D721Med (cell line): Measurements from ENCODE around the gene NT5DC3.

Experiments
- DNase-seq: peaks from one replicate; pipeline ENCODE4 v3.0.0; 2011; ENCODE audit warnings: low spot score; ENCODE audit not compliant: insufficient read length
- FAIRE-seq: peaks from 2 replicates; lab custom pipeline; 2011; peaks lifted over from hg19 to GRCh38; lab: Jason Lieb, UNC
- TF ChIP-seq, protein P1 (sequence below): IDR thresholded peaks from 2 replicates; pipeline ENCODE4 v1.5.1; 2012; ENCODE audit warnings: mild to moderate bottlenecking, control low read depth; ENCODE audit not compliant: insufficient read depth; ENCODE audit errors: missing control alignments

The NT5DC3 gene

DNA sequence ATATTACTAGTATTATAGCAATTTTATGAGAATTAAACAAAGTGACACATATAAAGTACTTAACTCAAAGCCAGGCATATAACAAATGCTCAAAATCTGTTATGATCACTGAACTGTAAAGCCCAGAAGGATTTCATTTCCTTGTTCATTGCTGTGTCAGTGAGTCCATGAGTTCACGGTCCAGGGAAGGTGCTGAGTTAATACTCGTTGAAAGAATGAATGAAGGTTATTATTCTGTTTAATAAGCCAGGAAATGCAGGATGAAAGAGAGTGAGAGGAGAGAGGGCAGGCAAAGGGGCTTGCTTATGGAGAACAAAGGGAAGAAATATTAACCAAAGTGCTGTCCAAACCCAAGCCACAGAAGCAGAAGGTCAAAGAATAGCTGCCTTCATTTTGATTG, 40.2 kb upstream of the NT5DC3 start:
- no peak for FAIRE-seq
- no peak for DNase-seq
- TF ChIP-seq, protein P1, sequence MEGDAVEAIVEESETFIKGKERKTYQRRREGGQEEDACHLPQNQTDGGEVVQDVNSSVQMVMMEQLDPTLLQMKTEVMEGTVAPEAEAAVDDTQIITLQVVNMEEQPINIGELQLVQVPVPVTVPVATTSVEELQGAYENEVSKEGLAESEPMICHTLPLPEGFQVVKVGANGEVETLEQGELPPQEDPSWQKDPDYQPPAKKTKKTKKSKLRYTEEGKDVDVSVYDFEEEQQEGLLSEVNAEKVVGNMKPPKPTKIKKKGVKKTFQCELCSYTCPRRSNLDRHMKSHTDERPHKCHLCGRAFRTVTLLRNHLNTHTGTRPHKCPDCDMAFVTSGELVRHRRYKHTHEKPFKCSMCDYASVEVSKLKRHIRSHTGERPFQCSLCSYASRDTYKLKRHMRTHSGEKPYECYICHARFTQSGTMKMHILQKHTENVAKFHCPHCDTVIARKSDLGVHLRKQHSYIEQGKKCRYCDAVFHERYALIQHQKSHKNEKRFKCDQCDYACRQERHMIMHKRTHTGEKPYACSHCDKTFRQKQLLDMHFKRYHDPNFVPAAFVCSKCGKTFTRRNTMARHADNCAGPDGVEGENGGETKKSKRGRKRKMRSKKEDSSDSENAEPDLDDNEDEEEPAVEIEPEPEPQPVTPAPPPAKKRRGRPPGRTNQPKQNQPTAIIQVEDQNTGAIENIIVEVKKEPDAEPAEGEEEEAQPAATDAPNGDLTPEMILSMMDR = no peak

DNA sequence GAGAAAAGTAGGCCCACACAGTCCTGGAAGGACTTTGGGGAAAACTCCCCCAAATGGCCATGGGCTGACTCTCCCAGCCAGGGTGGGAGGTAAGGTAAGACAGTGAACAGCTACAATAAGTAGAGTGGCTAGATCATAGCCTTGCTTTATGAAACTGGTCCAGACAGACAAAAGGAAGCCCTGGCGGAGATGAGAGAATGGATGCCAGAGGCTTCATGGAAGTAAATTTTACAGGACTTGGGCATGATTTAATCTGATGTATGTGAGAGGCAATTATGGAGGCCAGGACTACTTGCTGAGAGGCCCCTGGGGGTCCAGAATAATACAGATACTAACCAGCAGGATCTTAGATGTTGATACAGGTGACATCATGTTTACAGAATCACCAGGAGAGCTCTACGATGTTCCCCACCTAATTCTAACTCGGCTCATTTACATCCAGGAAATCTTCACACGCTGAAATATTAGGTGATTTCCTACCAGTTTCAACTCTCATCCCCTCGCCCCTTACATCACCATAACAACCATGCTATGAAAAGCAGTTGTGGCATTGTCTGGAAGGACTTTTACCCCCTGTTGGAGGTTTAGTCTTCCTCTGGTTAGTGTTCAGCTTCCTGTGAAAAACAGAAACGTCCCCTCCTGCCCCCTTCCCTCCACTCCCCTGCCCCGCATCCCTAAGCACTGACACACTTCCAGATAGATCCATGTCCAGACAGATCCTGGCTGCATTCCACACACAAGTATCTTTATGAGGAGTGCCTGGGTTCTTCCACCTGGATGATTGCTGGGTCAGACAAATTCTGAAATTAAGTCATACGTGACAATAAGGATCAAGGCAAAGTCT, 39.5 kb upstream of the NT5DC3 start:
- no peak for DNase-seq
- no peak for FAIRE-seq
- TF ChIP-seq, protein P1 = no peak

DNA sequence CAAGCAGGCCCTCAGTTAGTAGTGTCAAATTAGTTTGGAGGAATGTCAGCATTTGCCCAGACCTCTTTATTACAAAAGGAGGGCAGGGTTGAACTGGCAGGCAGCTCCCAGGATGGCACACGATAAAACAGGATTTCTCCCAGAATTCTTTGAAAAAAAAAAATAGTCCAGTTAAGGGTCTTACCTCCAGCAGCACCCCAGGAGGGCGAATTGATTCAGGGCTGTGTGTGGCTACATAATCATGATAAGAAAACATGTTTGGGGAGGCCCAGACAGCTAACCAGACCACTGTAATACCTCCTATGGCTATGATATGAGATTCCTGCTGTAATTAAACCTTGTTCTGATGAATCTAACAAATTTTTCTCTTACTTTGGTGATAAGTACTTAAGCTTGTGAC, 38.8 kb upstream of the NT5DC3 start:
- DNase-seq (no peak), FAIRE-seq (no peak)
- TF ChIP-seq, protein P1 = no peak

DNA sequence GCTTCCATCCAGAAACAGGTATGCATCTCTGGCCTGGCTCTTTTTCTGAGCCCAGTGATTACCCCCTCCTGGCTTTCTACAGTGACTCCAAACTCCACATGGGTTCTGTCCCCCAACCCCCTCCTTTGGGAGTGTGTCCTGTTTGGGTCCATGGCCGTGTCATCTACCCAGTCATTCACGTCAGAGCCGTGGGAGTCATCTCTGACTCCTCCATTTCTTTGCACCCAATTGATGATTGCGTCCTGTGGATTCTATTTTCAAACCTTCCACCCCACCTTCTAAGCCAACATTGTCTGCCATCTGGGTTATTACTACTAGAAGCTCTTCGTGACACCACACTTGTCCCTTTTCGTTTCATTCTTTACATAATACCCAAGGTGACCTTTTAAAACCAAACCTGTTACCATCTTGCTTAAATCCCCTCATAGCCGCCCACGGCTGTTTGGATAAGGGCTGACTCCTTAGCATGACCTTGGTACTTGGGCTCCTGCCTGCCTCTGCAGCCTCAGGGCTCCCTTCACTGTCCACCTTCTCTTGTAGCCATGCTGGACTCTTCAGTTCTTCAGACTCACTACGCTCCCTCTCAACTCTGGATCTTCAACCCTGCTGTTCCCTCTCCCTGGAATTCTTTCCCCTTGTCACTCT, 38.1 kb upstream of the NT5DC3 start:
- no peak for FAIRE-seq
- DNase-seq = no peak
- TF ChIP-seq, protein P1 = no peak

DNA sequence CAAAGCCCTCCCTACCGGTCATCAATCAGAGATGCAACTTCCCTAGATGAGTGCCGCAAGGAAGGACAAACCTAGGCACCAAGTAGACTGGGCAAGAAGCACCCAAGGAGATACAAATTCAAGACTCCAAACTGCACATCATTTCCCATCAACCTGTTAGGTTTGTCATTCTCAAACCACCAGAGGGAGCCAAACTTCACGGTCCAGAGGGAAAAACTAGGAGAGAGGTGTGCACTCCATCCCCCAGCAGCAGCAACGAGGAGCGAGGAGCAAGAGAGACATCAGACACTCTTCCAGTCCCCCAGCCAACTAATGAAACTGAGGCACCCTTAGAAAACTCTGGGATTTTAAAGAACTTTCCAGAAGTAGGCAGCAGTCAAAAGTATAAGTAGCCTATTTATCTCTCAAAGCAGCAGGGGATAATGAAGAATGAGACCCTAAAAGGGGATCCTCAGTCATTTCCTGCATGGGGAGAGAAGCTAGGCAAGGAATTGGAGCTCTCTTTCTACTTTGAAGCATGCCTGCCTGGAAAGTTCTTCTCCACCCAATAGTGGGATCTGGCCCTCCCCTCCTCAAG, 37.0 kb upstream of the NT5DC3 start:
- FAIRE-seq (no peak), DNase-seq (peak; percentile 41)
- TF ChIP-seq, protein P1 = peak; percentile 88

DNA sequence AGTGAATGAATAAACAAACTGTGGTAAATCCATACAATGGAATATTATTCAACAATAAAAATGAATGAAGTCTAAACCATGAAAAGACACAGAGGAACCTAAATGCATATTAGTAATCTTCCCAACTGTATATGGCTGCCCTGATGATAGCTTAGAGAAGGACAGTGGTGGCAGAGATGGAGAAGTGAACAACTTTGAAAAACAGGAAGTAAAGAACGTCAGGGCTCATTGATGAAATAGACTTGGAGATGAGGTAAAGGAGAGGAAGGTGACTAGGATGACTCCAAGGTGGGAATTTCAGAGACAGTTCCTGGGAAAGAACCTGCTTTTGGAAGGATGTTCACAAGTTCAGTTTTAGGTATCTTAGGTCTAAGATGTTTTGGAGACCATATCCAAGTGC, 36.3 kb upstream of the NT5DC3 start:
- TF ChIP-seq, protein P1 = no peak
- no peak for FAIRE-seq
- DNase-seq = no peak
